Testis (tissue), 2 donors: Measurements from ENCODE around the gene ZNF76.

Experiments used
- CTCF ChIP-seq, 3 experiments: fragments of 450-650 bp in 2 of 3; fragments of 200-600 bp in 1 of 3; sonication (generic) in 1 of 3; IDR thresholded peaks; one replicate each; pipeline ENCODE4 v1.5.1; 2016 to 2019; ENCODE audit warnings: antibody characterized with exemption in 3 of 3, mild to moderate bottlenecking in 2 of 3, moderate library complexity in 1 of 3
- POLR2A ChIP-seq: fragments of 450-650 bp; IDR thresholded peaks from one replicate; pipeline ENCODE4 v1.6.1; 2017; ENCODE audit warnings: antibody characterized with exemption, mild to moderate bottlenecking, moderate library complexity

- no peak for TF ChIP-seq CTCF (IDR thresholded peaks at IDR 0.05)
- TF ChIP-seq POLR2A: no peak
Observed at GRCh38 chr6:35244551-35244950, 15.0 kb upstream of the ZNF76 start.
